ENCODE results near the gene GRK2. TPM values are rescaled to one million over a fixed set of nuclear protein-coding genes. Genes with fewer than 3 reads are reported as not detected.
A peak's percentile ranks its signal among the peaks of the same experiment; 100 is the strongest.

Gene GRK2
- total and polyA plus RNA-seq, 2 of the 13 experiments (the other 11 are each of a cell fraction or from before 2014, with no cell fraction given): 31.3 to 42.4 TPM

GRCh38 chr11:67317205-67317887 is 51.1 kb downstream of the GRK2 start (continued):
- TF ChIP-seq GABPA (IDR thresholded peaks at IDR 0.05; ENCODE audit: low read depth, low read length) (no peak; the same call in 1 of the 2 replicates), GABPA (CRISPR knock-in tag; IDR thresholded peaks at IDR 0.05; ENCODE audit: low read depth) (peak; percentile 80), SNAPC2 (CRISPR knock-in tag; IDR thresholded peaks at IDR 0.05) (no peak), ZNF660 (CRISPR knock-in tag; IDR thresholded peaks at IDR 0.05; ENCODE audit: borderline replicate concordance, low read depth) (no peak), TMF1 (CRISPR knock-in tag; IDR thresholded peaks at IDR 0.05; ENCODE audit: low read depth) (no peak), ZNF484 (CRISPR knock-in tag; IDR thresholded peaks at IDR 0.05; ENCODE audit: borderline replicate concordance, low read depth) (0 out of 2 replicates have a peak, but pooled peaks have one; percentile 30), HDAC1 (CRISPR knock-in tag; IDR thresholded peaks at IDR 0.05) (peak; percentile 64; the same call in 1 of the 2 replicates), ZNF512 (CRISPR knock-in tag; IDR thresholded peaks at IDR 0.05) (no peak), ZBTB44 (CRISPR knock-in tag; IDR thresholded peaks at IDR 0.05) (no peak; the same call in none of the 2 replicates), MAX (IDR thresholded peaks at IDR 0.05) (no peak; the same call in 1 of the 2 replicates), ZNF12 (CRISPR knock-in tag; IDR thresholded peaks at IDR 0.05) (no peak; the same call in 1 of the 2 replicates), PAXIP1 (CRISPR knock-in tag; conservative IDR thresholded peaks at IDR 0.05) (peak; percentile 43; the same call in 1 of the 2 replicates), ZNF318 (CRISPR knock-in tag; IDR thresholded peaks at IDR 0.05) (no peak)

Data from HepG2 (cell line).